HG02981 (cell line): ENCODE data around the gene NKX1-1.

Experiments used
- ATAC-seq: cut with Tn5 transposase; IDR thresholded peaks from one replicate; pipeline ENCODE4 v1.9.1; 2021; ENCODE audit warnings: mild to moderate bottlenecking, moderate library complexity; ENCODE audit not compliant: unreplicated experiment

Gene NKX1-1

DNA sequence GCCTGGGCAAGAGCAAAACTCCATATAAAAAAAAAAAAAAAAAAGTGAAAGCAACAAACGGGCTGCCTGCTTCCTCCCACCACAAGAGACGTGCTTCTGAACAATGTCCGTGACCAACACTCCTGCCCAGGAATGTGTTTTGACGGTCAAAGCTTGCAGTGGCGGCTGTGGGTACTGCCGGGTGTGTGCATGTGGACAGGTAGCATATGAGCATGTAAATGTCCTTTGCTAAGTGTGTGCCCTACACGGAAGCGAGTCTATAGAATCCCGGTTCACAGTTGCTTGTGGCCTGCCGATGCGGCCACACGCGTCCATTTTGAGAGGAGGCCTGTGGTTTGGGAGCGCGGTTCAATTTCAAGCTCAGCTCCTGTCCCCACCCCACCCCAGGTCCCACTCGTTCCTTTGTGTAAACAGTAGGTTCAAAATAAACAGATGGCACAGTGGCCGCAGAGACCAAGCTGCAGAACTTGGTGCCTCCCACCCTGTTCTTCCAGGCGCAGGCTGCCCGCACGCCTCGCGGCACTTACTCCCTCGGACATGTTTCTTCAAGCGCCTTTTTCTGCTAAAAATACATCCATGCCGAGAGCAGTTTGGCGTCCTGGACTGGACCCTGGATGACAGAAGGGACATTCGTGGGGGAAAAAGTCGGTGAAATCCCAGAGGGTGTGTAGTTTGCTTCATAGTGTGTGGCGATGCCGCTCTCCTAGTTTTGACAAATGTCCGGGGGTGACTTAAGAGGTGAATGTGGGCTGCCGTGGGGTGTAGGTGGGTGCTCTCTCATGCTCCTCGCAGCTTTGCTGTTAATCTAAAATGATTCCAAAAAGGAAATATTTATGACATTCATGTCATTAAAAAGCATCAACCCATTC lies 11.5 kb upstream of the NKX1-1 start:
- ATAC-seq, result no peak

- no peak for ATAC-seq
These were observed 10.7 kb upstream of the NKX1-1 start for GRCh38 chr4:1416948-1417260.

GRCh38 chr4:1416051-1416947 lies 10.1 kb upstream of the NKX1-1 start:
- ATAC-seq, result no peak

GRCh38 chr4:1415681-1415981 lies 9.4 kb upstream of the NKX1-1 start:
- no peak for ATAC-seq

- ATAC-seq, result no peak
These were observed 8.8 kb upstream of the NKX1-1 start for GRCh38 chr4:1414831-1415680.

GRCh38 chr4:1413687-1414479 lies 7.6 kb upstream of the NKX1-1 start:
- no peak for ATAC-seq

- no peak for ATAC-seq
These were observed 7.0 kb upstream of the NKX1-1 start for GRCh38 chr4:1413204-1413663.

DNA sequence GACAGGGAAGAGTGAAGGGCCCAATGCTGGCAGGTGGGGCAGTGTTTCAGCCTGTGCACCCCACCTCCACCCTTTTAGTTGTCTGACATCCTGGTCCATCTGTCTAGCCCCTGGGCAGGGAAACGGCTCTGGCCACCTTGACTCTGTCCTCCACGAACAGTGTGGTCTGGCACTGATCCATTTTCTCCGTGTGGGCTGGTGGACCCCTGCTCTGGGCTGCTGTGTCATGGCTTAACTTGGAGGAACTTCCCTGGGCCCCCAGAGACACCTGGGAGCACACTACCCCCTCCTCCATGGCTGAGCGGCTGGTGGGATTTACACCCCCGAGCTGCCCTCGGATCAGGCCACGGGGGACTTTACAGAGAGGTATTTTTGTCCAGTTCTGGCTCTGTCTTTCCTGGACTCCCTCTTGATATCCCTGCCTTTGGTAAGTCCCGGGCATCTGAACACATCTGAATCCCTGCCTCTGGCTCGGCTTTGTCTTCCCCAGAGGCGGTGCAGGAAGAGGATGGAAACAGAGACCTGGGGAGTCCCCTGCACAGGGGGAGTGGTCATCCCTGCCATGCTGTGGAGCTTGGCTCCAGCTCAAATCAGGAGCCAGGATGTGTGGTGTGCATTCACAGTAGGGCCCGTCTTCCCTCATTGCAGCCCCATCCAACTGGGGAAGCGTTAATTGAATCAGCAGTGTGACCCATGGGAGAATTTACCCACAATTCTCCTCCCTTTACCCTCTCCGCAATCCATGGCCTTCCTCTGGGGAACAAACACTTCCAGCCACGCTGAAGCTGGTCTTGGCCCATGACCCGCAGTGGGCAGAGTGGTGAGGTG lies 6.3 kb upstream of the NKX1-1 start:
- no peak for ATAC-seq

GRCh38 chr4:1411436-1412375 lies 5.5 kb upstream of the NKX1-1 start:
- ATAC-seq, result no peak

- no peak for ATAC-seq
These were observed 4.5 kb upstream of the NKX1-1 start for GRCh38 chr4:1410491-1411325.

DNA sequence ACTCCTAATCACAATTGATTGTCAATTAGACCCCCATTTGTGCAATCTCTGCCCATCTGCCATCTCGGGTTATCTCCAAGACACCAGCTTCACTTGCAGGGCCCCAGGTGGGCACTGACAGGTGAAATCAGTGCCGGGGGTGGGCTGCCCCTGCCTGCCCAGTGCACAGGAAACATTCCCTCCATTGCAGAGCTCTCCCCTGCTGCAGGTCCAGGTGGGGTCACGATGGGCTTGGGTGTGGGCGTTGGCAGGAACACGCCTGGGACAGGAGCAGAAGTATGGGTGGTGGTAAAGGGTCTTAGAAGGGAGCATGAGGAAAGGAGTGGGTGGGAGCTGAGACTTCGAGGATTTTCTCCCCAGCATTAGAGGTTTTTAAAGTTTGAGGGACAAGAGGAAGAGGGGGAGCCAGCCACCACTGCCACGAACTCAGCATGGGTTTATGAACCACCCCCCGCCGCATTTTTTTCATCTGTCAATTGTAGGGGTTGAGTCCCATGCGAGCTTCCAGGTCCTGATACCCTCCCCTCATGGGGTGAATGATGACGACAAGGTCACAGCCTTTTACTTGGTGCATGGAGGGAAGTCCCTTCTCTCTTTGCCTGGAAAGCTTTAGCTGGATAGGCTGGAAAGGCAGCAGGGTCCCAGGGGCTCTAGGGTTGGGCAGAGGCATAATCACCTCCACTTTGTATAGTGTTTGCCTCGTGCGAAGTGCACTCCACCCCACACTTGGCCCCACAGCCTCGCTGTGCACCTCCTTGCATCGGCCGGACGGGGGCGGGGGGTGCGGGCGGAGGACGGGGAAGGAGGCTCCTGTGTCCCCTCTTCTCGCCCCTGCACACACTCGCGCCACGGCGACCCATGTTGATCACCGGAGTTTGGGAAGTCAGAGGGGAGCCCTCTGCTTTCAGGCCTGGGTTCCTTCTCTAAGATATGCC lies 3.5 kb upstream of the NKX1-1 start:
- ATAC-seq, result no peak

- no peak for ATAC-seq
These were observed 2.8 kb upstream of the NKX1-1 start for GRCh38 chr4:1409079-1409478.

- ATAC-seq, result no peak
These were observed 2.2 kb upstream of the NKX1-1 start for GRCh38 chr4:1408418-1408817.

DNA sequence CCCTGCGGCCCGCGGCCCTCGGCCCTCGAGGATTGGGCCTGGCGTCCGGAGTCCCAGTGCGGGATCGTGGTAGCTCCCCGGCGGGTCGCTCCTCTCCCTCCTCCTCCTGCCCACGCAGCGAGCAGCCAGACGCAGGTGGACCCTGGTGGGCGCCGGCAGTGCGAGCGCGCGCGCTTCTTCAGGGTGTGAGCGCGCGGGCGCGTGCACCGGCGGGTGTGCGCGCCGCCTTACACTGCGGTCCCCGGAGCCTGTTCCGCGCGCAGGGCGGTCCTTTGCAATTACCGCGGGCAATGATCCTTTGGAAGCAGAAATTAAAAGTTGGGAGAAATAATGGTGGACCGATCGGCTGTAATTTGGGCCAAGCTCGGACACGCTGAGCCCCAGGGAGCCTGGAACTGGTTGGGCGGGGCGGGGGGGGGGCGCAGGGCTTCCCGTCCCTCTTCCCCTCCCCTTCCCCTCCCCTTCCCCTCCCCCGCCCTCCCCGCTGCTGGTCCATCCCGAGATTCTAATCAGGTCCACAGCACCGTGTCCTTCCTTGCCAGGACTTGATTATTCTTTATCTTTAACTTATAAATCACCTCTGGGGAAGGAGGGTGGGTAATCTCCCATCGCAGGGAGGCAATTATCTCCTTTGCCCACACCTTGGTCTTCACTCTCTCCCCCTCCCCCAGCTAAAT lies 1.6 kb upstream of the NKX1-1 start:
- ATAC-seq, result no peak

- no peak for ATAC-seq
These were observed 877 bp upstream of the NKX1-1 start for GRCh38 chr4:1406981-1407656.
